Transverse colon (tissue), 4 donors: ENCODE data around the gene LRRIQ1. TPM values are rescaled to one million over a fixed set of nuclear protein-coding genes. Genes with fewer than 3 reads are reported as not detected.

ENCODE experiments used
- DNase-seq: peaks from one replicate; pipeline ENCODE4 v3.0.0-alpha.2; 2019
- H3K27ac ChIP-seq, 4 donors: fragments of 200-600 bp; sonication (generic); 2 replicates each; pipeline ENCODE4 v1.5.1; 2016 to 2018; ENCODE audit warnings: inconsistent platforms in 4 of 4
- H3K27me3 ChIP-seq: fragments of 200-600 bp; sonication (generic); 2 replicates; pipeline ENCODE4 v1.5.1; 2017; ENCODE audit warnings: inconsistent platforms
- H3K36me3 ChIP-seq, 4 donors: fragments of 200-600 bp; sonication (generic); 2 replicates each; pipeline ENCODE4 v1.5.1; 2017 to 2019; ENCODE audit warnings: inconsistent platforms in 4 of 4
- H3K4me1 ChIP-seq, 4 donors: fragments of 200-600 bp; sonication (generic); 2 replicates each; pipeline ENCODE4 v1.5.1; 2017 to 2020; ENCODE audit warnings: inconsistent platforms in 4 of 4
- H3K4me3 ChIP-seq, 4 donors: fragments of 200-600 bp; sonication (generic); 1 replicate in 1 of 4; 2 replicates in 3 of 4; pipeline versions ENCODE4 v1.5.1 to v1.6.1; 2017 to 2019; ENCODE audit warnings: inconsistent platforms in 4 of 4
- H3K9me3 ChIP-seq, 2 donors: fragments of 200-600 bp; sonication (generic); 2 replicates each; pipeline ENCODE4 v1.5.1; 2017 to 2019; ENCODE audit warnings: inconsistent platforms in 2 of 2
- CTCF ChIP-seq, 5 experiments: fragments of 200-600 bp in 3 of 5; fragments of 450-650 bp in 2 of 5; sonication (generic) in 3 of 5; IDR thresholded peaks; 1 replicate in 2 of 5; 2 replicates in 3 of 5; pipeline ENCODE4 v1.5.1; 2016 to 2017; ENCODE audit warnings: antibody characterized with exemption in 5 of 5, inconsistent platforms in 3 of 5, mild to moderate bottlenecking in 2 of 5, moderate library complexity in 1 of 5
- EP300 ChIP-seq: sonication (generic); formaldehyde crosslinking; IDR thresholded peaks from one replicate; pipeline ENCODE4 v1.6.1; 2017; ENCODE audit warnings: antibody characterized with exemption, low read depth
- POLR2A ChIP-seq: fragments of 450-650 bp; IDR thresholded peaks from one replicate; pipeline ENCODE4 v1.6.1; 2016; ENCODE audit warnings: antibody characterized with exemption, mild to moderate bottlenecking, moderate library complexity
- POLR2AphosphoS5 ChIP-seq, 3 donors: sonication (generic); formaldehyde crosslinking; IDR thresholded peaks; one replicate each; pipeline ENCODE4 v1.6.1; 2016; ENCODE audit warnings: antibody characterized with exemption in 3 of 3
- WGBS, 2 donors: methylation state at CpG; one replicate each; pipeline ENCODE4 v1.1.5; 2018; ENCODE audit warnings: low coverage in 1 of 2; 5-methylcytosine and 5-hydroxymethylcytosine counted together
- in situ Hi-C, 4 donors: fragments of 200-750 bp; cut with MboI; loops; one replicate each; pipeline versions ENCODE4 v1.15.0 to v1.15.1; 2017; ENCODE audit warnings: low sequenced_read_pairs in 3 of 4, low pct_ligation_motif_present in 1 of 4, low pct_unique_long_range_greater_than_20kb in 1 of 4
- intact Hi-C: fragments of 100-400 bp; cut with DNase I; formaldehyde crosslinking; loops from one replicate; pipeline ENCODE4 v1.15.1; 2023; ENCODE audit warnings: low total_unique reads
- total RNA-seq, 4 donors: library from RNA; depleted of rRNA; stranded (reverse); fragments of >200 nt; gene quantifications; one replicate each; pipeline ENCODE4 v1.1.0, GENCODE V29; 2016

LRRIQ1 gene
- total RNA-seq, 4 donors from 2014 or later, result not detected

DNA sequence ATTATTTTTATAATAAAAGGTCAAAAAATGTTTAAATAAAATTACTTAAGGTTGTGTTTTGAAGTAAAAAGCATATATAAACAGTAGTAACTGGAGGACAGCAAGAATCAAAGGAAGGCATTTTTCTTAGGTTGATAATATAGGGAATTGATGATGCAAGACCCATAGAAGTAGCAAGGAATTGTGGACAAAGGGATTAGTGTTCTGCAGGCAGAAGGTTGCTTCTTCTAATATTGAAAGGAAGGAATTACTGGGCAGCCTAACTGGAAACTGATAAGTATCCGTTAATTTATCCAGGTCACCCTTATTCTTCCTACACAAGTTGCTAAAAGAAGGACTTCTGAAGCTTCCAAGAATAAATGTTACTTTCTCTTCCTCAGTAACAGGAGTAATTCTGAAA, 189.3 kb downstream of the LRRIQ1 start:
- H3K36me3 ChIP-seq, result no peaks in the 10 kb centered on the region
- WGBS, 2 donors, result 53 to 58% methylated on average over 1 of the region's 1 CpG
- no peak overlapping the region for H3K27ac ChIP-seq
- TF ChIP-seq POLR2A (no peak), POLR2AphosphoS5 (IDR thresholded peaks at IDR 0.05) (no peak), CTCF (IDR thresholded peaks at IDR 0.05) (no peak), EP300 (no peak)
- H3K4me3 ChIP-seq, result no peak overlapping the region
- intact Hi-C loops, result no loop called here
- H3K27me3 ChIP-seq, result no peaks in the 10 kb centered on the region
- no peak for DNase-seq
- in situ Hi-C loops, result no loop called here
- no peaks in the 10 kb centered on the region for H3K4me1 ChIP-seq
- H3K9me3 ChIP-seq, result no peaks in the 10 kb centered on the region

- in situ Hi-C loops, result no loop called here
- WGBS, 2 donors, result 39 to 47% methylated on average over 2 of the region's 2 CpGs
- Histone ChIP-seq H3K4me3 (no peak overlapping the region), H3K4me1 (no peaks in the 10 kb centered on the region), H3K36me3 (no peaks in the 10 kb centered on the region), H3K27ac (no peak overlapping the region), H3K27me3 (no peaks in the 10 kb centered on the region), H3K9me3 (no peaks in the 10 kb centered on the region)
- TF ChIP-seq EP300 (no peak), POLR2AphosphoS5 (IDR thresholded peaks at IDR 0.05) (no peak), CTCF (IDR thresholded peaks at IDR 0.05) (no peak), POLR2A (no peak)
- DNase-seq, result no peak
- intact Hi-C loops, result no loop called here
Observed at GRCh38 chr12:85237327-85237726, 201.2 kb downstream of the LRRIQ1 start.

DNA sequence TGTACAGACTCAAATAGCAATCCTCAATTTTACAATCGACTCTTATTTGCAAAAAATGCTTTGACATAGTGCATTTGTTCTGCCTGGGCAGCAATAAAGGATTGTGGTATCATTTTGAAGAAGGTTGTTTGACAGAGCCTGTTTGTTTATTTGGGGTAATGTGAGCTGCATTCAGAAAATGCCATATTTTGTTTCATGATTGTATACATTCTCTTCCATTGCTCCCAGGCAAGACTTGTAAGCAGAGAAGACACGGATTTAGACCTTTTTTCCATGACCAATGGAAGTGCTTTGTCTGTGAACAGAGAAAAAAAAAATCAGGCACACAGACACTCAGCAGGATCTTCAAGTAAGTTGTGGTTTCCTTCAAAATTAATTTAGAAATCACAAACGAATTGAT, 208.4 kb downstream of the LRRIQ1 start:
- in situ Hi-C loops, result no loop called here
- no peak overlapping the region for H3K27ac ChIP-seq
- no peaks in the 10 kb centered on the region for H3K9me3 ChIP-seq
- no peaks in the 10 kb centered on the region for H3K4me1 ChIP-seq
- H3K4me3 ChIP-seq, result no peak overlapping the region
- DNase-seq, result no peak
- TF ChIP-seq POLR2AphosphoS5 (IDR thresholded peaks at IDR 0.05) (no peak), POLR2A (no peak), CTCF (IDR thresholded peaks at IDR 0.05) (no peak), EP300 (no peak)
- no peaks in the 10 kb centered on the region for H3K27me3 ChIP-seq
- 25 to 26% methylated on average over 3 of the region's 3 CpGs for WGBS, 2 donors
- intact Hi-C loops, result no loop called here
- H3K36me3 ChIP-seq, result no peaks in the 10 kb centered on the region

- no peak for TF ChIP-seq POLR2A
- TF ChIP-seq POLR2AphosphoS5 (IDR thresholded peaks at IDR 0.05), result no peak
- TF ChIP-seq CTCF (IDR thresholded peaks at IDR 0.05), result no peak
- TF ChIP-seq EP300, result no peak
- no peaks in the 10 kb centered on the region for H3K4me1 ChIP-seq
- in situ Hi-C loops, result no loop called here
- 35 to 46% methylated on average over 2 to 4 of the region's 4 CpGs for WGBS, 2 donors
- no peaks in the 10 kb centered on the region for H3K9me3 ChIP-seq
- no peak overlapping the region for H3K27ac ChIP-seq
- no peaks in the 10 kb centered on the region for H3K36me3 ChIP-seq
- H3K27me3 ChIP-seq, result no peaks in the 10 kb centered on the region
- no peak overlapping the region for H3K4me3 ChIP-seq
- no peak for DNase-seq
- intact Hi-C loops, result no loop called here
Observed at GRCh38 chr12:85253853-85254252, 217.7 kb downstream of the LRRIQ1 start.
